IPS-NIHi7 (cell line): Measurements from ENCODE around the gene HTR3B.
A peak's percentile ranks its signal among the peaks of the same experiment; 100 is the strongest.
"Not testable (repeated sequence)": the region's sequence is repeated elsewhere in the genome, so short reads cannot be mapped to it uniquely, and the experiment has no call there.

Experiments
- DNase-seq: peaks from one replicate; pipeline ENCODE4 v3.0.0; 2012; ENCODE audit warnings: mixed read lengths; ENCODE audit errors: extremely low spot score

The HTR3B gene, protein sequence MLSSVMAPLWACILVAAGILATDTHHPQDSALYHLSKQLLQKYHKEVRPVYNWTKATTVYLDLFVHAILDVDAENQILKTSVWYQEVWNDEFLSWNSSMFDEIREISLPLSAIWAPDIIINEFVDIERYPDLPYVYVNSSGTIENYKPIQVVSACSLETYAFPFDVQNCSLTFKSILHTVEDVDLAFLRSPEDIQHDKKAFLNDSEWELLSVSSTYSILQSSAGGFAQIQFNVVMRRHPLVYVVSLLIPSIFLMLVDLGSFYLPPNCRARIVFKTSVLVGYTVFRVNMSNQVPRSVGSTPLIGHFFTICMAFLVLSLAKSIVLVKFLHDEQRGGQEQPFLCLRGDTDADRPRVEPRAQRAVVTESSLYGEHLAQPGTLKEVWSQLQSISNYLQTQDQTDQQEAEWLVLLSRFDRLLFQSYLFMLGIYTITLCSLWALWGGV

DNA sequence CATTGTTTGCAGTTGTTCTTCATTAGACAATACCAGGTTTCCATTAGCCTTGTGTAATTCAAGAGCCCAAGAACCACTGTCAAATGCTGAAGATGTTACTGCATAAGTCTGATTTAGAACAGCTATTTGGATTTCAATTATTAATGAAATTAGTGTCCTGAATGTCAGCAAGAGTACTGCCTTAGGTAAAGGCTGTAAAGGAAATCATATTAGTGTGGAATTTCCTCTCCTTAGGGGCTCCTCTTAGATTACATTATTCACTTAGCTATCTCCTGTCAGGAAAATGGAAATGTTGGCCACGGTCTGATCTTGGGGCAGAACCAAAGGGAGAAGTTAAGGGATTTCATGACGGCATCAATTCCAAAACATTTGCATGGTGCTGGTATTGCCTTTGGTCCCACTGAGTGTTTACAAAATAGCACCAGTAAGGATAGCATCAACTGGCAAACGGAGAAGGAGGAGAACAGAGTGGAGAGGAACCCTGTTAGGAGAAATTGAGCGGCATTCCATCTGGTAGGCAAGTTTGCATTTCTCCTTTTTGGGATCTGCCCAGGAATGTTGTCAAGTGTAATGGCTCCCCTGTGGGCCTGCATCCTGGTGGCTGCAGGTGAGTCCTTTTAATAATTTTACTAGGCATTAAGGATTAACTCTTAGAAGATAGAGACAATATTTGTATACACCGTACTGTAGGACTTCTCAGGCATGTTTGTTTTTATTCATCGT lies at the start of gene HTR3B:
Gene HTR3B, plus strand, starts transcription at position 418 of the 723 bp plus-strand sequence. Its CDS starts 138 bp downstream, at position 556.
- peak; percentile 26 for DNase-seq

GRCh38 chr11:113855803-113856202 lies 48.8 kb upstream of the HTR3B start:
- DNase-seq: no peak

DNA sequence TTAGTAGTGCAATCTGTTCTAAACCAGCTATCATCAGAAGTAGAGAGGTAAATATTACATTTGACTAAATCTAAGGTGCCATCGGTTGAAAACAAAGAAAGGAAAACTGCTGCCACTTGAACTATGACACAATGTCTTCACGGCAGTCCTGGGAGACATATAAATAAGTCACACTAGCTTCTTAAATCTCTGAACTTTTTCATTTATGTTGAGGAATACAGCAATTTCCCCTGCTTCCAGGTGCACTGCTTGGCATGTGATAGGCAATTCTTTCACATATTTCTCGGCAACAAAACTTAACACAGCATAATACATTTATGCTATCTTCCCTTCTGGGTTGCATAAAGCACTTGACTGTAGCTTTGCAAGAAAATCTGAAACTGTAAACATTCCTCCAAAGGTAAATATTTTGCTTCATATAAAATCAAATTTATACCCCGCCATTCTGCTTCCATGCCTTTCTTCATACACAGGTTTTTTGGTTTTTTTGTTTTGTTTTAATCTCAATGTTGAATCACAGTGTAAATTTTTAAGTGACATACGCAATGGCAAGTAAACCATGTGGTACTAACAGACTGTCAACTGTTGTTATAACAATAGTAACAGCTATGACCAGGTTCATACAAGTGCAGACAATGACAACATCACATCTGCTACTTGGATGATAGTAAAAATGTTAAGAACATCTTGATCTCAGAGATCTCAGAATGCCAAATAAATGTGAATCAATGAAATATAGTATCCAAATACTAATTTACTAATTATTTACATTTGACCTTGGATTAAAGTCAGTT lies 47.4 kb upstream of the HTR3B start:
- no peak for DNase-seq

GRCh38 chr11:113859665-113860064 lies 44.9 kb upstream of the HTR3B start:
- DNase-seq: peak; percentile 31

DNA sequence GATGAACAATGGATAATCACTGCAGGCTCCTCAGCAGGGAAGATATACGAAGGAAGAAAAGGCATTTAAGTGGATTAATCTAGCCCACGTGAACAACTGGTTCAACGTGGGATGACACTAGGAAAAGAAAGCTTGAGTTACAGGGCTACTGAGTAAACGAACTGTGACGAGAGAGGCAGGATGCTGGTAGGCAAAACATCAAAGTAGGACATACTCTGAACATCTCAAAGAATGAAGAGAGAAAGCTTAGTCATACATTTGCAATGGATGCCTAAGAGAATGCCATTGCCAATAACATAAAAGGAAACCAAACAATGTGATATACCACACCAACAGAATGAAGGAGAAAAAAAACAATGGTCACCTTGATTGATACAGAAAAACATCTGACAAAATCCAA lies 42.2 kb upstream of the HTR3B start:
- DNase-seq: peak; percentile 36

DNA sequence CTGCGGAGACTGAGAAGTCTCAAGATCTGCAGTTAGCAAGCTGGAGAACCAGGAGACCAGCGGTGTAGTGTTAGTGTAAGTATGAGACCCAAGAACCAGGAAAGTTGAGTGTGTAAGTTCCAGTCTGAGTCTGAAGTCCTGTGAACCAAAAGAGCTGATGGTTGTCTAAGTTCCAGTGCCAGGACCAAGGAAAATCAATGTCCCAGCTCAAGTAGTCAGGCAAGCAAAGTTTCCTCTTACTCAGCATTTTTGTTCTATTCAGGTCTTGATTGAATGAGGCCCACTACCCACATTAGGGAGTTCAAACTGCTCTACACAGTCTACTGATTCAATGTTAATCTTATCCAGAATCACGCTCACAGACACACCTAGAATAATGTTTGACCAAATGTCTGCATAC lies 40.2 kb upstream of the HTR3B start:
- DNase-seq: no peak

DNA sequence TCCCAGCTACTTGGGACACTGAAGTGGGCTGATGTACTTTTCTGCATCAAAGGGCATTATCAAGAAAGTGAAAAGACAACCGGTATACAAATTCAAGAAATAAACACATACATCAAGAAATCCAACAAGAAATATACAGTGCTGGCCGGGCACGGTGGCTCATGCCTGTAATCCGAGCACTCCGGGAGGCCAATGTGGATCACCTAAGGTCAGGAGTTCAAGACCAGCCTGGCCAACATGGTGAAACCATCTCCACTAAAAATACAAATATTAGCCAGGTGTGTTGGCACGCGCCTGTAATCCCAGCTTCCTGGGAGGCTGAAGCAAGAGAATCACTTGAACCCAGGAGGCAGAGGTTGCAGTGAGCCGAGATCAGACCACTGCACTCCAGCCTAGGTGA lies 38.7 kb upstream of the HTR3B start:
- DNase-seq: no peak

- no peak for DNase-seq
Measured at GRCh38 chr11:113867843-113868503, 36.6 kb upstream of the HTR3B start.

DNA sequence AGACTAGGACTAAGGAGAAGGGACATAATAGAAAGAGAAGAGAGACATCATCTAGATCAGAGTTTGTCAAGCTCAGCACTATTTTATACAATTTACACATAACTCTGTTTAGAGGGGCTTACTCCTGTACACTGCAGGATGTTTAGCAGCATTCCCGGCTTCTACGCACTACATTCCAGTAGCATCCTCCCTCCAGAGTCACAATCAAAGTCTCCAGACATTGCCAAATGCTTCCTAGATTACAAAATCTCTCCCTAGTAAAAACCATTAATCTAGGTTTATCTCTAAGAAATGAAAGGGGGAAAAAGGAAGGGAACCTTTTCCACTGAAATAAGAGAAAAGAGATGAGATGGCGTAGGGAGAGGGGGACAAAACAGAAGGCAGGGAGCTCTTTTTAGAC lies 33.3 kb upstream of the HTR3B start:
- no peak for DNase-seq

DNA sequence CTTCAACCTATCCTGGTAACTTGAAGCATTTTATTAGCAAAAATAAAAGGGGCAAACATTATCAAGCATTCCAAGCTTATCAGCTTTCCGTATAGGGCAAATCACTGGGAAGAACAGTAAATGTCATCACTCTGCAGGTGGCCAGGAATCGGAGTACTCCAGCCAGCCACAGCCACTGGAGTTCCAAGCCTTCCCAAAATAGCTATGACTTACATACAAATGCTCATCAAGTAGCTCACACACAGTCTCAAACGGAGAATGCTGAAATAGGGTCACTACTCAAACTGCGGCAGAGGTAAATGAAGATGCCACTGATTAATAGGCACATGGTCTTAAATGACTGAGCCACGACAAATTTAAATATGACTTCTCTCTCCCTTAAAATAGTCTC lies 31.4 kb upstream of the HTR3B start:
- DNase-seq: peak; percentile 20

- DNase-seq: no peak
Measured at GRCh38 chr11:113874096-113874495, 30.5 kb upstream of the HTR3B start.

- peak; percentile 10 for DNase-seq
Measured at GRCh38 chr11:113874581-113875233, 29.9 kb upstream of the HTR3B start.

DNA sequence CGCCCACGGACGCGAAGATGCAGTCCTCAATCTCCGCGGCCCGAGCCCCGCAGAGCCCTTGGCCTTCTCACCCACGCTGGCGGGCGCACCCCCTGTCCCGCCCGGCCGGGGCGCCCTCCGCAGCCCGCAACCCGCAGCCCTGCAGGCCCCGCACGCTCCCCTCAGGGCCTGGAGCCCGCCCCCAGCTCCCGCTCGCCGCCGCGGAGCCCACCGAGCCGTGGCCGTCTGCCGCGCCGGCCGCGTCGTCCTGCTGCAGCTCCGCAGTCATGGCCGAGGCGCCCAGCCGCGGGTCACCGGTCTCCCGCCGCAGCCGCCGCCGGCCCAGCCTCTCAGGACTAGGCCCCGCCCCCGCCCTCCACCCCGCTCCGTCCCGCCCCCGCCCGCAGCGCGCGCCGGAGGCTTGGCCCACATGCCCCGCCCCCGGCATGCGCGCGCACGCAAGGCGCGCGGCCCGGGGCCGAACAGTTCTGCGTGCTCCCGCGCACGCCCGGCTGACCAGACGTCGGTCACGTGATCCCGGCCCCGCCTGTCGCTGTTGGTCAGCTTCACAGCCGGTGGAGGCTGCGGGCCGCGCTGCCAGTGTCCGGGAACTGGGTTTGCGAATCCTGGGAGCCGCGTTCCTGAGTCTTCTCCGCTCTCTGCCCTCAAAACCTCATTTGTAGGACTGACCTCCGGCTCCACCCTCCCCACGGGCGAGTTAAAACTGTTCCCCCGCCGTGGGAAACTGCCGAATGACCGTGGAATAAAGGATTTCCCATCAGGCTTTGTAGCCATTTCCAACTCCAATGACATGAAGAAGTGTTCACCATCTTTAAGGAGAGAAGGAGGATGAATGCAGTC lies 29.1 kb upstream of the HTR3B start, which contains the start of gene USP28:
Gene USP28, minus strand, starts transcription at position 339 of the 840 bp plus-strand sequence. Its CDS starts 71 bp downstream, at position 268.
- DNase-seq: peak; percentile 99

GRCh38 chr11:113876074-113876797 lies 28.4 kb upstream of the HTR3B start:
- no peak for DNase-seq

DNA sequence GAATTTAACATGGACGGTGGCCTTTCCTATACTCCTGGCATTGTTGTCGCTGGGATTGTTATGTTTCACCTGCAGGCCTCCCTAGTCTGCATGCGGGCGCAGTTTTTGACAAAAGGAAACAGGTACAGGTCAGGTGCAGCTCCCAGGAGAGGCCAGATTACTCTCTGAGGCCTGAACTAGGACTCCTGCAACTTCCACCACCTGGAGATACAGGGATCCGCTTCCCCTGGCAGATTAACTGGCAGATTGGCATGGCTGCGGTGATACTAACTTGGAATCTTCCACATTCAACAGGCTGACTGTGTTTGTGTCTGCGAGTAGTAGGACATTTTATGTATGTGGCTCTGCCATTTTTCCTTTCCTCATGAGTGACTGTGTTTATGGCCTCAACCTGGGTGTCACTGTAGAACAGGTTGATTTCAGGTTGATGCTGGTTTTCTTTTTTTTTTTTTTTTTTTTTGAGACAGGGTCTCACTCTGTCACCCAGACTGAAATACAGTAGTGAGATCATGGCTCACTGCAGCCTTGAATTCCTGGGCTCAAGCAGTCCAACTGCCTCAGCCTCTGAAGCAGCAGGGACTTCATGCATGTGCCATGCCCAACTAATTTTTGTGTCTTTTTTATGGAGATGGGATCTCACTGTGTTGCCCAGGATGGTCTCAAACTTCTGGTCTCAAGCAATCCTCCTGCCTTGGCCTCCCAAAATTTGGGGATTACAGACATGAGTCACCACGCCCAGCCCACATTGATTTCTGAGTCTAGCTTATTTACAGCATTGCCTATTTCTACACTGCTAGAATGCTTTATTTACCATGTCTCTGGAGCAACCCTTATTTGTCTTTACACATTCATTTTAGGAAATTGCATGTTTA lies 27.6 kb upstream of the HTR3B start:
- no peak for DNase-seq

DNA sequence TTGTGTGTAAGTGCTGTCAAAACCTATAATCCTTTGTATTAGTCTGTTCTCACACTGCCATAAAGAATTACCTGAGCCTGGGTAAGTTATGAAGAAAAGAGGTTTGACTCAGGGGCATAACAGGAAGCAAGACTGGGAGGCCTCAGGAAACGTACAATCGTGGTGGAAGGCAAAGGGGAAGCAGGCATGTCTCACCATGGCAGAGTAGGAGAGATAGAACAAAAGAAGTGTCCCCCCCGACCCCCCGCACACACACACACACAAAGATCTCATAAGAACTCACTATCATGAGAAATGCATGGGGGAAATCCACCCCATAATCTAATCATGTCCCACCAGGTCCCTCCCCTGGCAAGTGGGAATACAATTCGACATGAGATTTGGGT lies 26.9 kb upstream of the HTR3B start:
- DNase-seq: no peak

DNA sequence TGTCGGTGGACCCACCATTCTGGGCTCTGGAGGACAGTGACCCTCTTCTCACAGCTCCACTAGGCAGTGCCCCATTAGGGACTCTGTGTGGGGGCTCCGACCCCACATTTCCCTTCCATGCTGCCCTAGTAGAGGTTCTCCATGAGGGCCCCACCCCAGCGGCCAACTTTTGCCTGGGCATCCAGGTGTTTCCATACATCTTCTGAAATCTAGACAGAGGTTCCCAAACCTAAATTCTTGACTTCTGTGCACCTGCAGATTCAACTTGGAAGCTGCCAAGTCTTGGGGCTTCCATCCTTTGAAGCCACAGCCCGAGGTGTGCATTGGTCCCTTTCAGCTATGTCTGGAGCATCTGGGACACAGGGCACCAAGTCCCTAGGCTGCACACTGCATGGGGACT lies 25.1 kb upstream of the HTR3B start:
- DNase-seq: not testable (repeated sequence)

DNA sequence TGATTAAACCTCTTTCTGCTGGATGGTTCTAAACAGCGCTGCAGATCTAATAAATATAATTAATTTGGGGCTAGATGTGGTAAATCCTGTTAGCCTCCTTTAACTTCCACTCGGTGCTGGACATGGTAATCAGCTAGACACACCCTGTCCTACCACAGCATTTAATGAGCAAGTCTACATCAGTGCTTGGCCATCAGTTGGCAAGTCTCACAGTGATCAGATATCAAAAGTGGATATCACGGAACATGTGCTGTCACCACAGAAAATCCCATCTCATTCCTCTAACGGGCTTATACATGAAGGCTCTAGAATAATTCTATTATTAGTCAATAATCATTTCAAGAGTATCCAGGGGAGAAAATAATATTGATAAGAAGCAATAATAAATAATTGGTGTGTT lies 23.6 kb upstream of the HTR3B start:
- DNase-seq: no peak
